Testis (tissue), 2 donors: ENCODE data around the gene TXNDC16.

Experiments used
- POLR2A ChIP-seq: fragments of 450-650 bp; IDR thresholded peaks from one replicate; pipeline ENCODE4 v1.6.1; 2017; ENCODE audit warnings: antibody characterized with exemption, mild to moderate bottlenecking, moderate library complexity
- TF ChIP-seq, protein P1 (sequence below), 3 experiments: fragments of 450-650 bp in 2 of 3; fragments of 200-600 bp in 1 of 3; sonication (generic) in 1 of 3; IDR thresholded peaks; one replicate each; pipeline ENCODE4 v1.5.1; 2016 to 2019; ENCODE audit warnings: antibody characterized with exemption in 3 of 3, mild to moderate bottlenecking in 2 of 3, moderate library complexity in 1 of 3

DNA sequence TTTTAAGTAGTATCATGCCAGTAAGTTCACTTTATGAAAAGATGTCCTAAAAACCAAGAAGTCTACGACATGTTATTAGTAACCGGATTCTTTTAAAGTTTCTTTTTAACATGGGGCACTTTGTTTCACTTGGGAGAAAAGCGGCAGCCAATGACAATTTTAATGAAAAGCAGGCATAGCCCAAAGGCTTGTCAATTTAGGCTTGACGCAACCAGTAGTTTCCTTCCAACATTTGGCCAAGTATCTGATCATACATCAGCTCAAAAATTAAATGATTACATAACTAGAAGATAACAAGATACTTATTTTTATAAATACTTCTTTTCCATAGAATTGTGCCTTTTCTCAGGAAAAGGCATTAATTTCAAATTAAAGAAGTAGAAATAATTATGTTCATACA, 112.8 kb downstream of the TXNDC16 start:
- TF ChIP-seq, protein P1, sequence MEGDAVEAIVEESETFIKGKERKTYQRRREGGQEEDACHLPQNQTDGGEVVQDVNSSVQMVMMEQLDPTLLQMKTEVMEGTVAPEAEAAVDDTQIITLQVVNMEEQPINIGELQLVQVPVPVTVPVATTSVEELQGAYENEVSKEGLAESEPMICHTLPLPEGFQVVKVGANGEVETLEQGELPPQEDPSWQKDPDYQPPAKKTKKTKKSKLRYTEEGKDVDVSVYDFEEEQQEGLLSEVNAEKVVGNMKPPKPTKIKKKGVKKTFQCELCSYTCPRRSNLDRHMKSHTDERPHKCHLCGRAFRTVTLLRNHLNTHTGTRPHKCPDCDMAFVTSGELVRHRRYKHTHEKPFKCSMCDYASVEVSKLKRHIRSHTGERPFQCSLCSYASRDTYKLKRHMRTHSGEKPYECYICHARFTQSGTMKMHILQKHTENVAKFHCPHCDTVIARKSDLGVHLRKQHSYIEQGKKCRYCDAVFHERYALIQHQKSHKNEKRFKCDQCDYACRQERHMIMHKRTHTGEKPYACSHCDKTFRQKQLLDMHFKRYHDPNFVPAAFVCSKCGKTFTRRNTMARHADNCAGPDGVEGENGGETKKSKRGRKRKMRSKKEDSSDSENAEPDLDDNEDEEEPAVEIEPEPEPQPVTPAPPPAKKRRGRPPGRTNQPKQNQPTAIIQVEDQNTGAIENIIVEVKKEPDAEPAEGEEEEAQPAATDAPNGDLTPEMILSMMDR (IDR thresholded peaks at IDR 0.05): no peak
- no peak for TF ChIP-seq POLR2A
